ENCODE results near the gene MAF. TPM values are rescaled to one million over a fixed set of nuclear protein-coding genes. Genes with fewer than 3 reads are reported as not detected.

MAF gene
- total and polyA plus RNA-seq, 2 donors (not counting 1 experiment from before 2014, with no cell fraction given), result 6.6 to 27.7 TPM

GRCh38 chr16:79592186-79592585, 8.4 kb downstream of the MAF start:
- Histone ChIP-seq H3K36me3 (ENCODE audit: control insufficient read depth, insufficient read depth, low read length) (no peaks in the 10 kb centered on the region), H3K4me2 (ENCODE audit: extremely low read depth, insufficient read depth, low read length) (no peak overlapping the region), H3K9ac (ENCODE audit: insufficient read depth, low read length) (no peak overlapping the region), H2AFZ (ENCODE audit: low read length) (no peak overlapping the region), H3K4me1 (ENCODE audit: control insufficient read depth, extremely low read depth, insufficient read depth, low read length) (no peaks in the 10 kb centered on the region), H3K27ac (ENCODE audit: insufficient read depth, low read length) (no peak overlapping the region), H3K9me3 (ENCODE audit: control insufficient read depth, insufficient read depth, low read depth, low read length) (no peaks in the 10 kb centered on the region), H4K20me1 (ENCODE audit: control insufficient read depth, extremely low read depth, insufficient read depth, low read length) (no peaks in the 10 kb centered on the region), H3K79me2 (ENCODE audit: control insufficient read depth, insufficient read depth, low read length) (peaks cover 15% of the 10 kb centered on the region), H3K4me3 (replicated peaks in 1 of 4; ENCODE audit: control extremely low read depth in 1 of 4, insufficient read depth in 1 of 4, low read depth in 3 of 4, low read length in 4 of 4) (no peak overlapping the region), H3K27me3 (ENCODE audit: control insufficient read depth, insufficient read depth, low read length) (no peaks in the 10 kb centered on the region)
- TF ChIP-seq CTCF (conservative IDR thresholded peaks at IDR 0.05 in 1 of 2, IDR thresholded peaks at IDR 0.05 in 1 of 2; ENCODE audit: low read depth in 1 of 2, low read length in 2 of 2) (no peak), EZH2 (IDR thresholded peaks at IDR 0.05; ENCODE audit: low read length, missing control alignments) (no peak)
- no peak for DNase-seq (ENCODE audit: low read depth in 2 of 2)

GRCh38 chr16:79589601-79590102, 10.9 kb downstream of the MAF start:
- TF ChIP-seq CTCF (conservative IDR thresholded peaks at IDR 0.05 in 1 of 2, IDR thresholded peaks at IDR 0.05 in 1 of 2; ENCODE audit: low read depth in 1 of 2, low read length in 2 of 2), result no peak
- no peak for TF ChIP-seq EZH2 (IDR thresholded peaks at IDR 0.05; ENCODE audit: low read length, missing control alignments)
- Histone ChIP-seq H3K27me3 (ENCODE audit: control insufficient read depth, insufficient read depth, low read length) (no peaks in the 10 kb centered on the region), H3K9ac (ENCODE audit: insufficient read depth, low read length) (no peak overlapping the region), H2AFZ (ENCODE audit: low read length) (no peak overlapping the region), H4K20me1 (ENCODE audit: control insufficient read depth, extremely low read depth, insufficient read depth, low read length) (no peaks in the 10 kb centered on the region), H3K4me3 (replicated peaks in 1 of 4; ENCODE audit: control extremely low read depth in 1 of 4, insufficient read depth in 1 of 4, low read depth in 3 of 4, low read length in 4 of 4) (peak overlapping the region in 3 of 4 experiments; percentile 18 to 43 (median 42)), H3K4me2 (ENCODE audit: extremely low read depth, insufficient read depth, low read length) (peak overlapping the region; percentile 25), H3K79me2 (ENCODE audit: control insufficient read depth, insufficient read depth, low read length) (no peaks in the 10 kb centered on the region), H3K4me1 (ENCODE audit: control insufficient read depth, extremely low read depth, insufficient read depth, low read length) (no peaks in the 10 kb centered on the region), H3K36me3 (ENCODE audit: control insufficient read depth, insufficient read depth, low read length) (no peaks in the 10 kb centered on the region), H3K27ac (ENCODE audit: insufficient read depth, low read length) (no peak overlapping the region), H3K9me3 (ENCODE audit: control insufficient read depth, insufficient read depth, low read depth, low read length) (no peaks in the 10 kb centered on the region)
- no peak for DNase-seq (ENCODE audit: low read depth in 2 of 2)

GRCh38 chr16:79587897-79588296, 12.6 kb downstream of the MAF start:
- Histone ChIP-seq H3K79me2 (ENCODE audit: control insufficient read depth, insufficient read depth, low read length) (no peaks in the 10 kb centered on the region), H3K4me2 (ENCODE audit: extremely low read depth, insufficient read depth, low read length) (no peak overlapping the region), H3K4me3 (replicated peaks in 1 of 4; ENCODE audit: control extremely low read depth in 1 of 4, insufficient read depth in 1 of 4, low read depth in 3 of 4, low read length in 4 of 4) (no peak overlapping the region), H2AFZ (ENCODE audit: low read length) (no peak overlapping the region), H3K9ac (ENCODE audit: insufficient read depth, low read length) (no peak overlapping the region), H3K9me3 (ENCODE audit: control insufficient read depth, insufficient read depth, low read depth, low read length) (no peaks in the 10 kb centered on the region), H3K27me3 (ENCODE audit: control insufficient read depth, insufficient read depth, low read length) (no peaks in the 10 kb centered on the region), H3K27ac (ENCODE audit: insufficient read depth, low read length) (no peak overlapping the region), H4K20me1 (ENCODE audit: control insufficient read depth, extremely low read depth, insufficient read depth, low read length) (no peaks in the 10 kb centered on the region), H3K36me3 (ENCODE audit: control insufficient read depth, insufficient read depth, low read length) (no peaks in the 10 kb centered on the region), H3K4me1 (ENCODE audit: control insufficient read depth, extremely low read depth, insufficient read depth, low read length) (no peaks in the 10 kb centered on the region)
- DNase-seq (ENCODE audit: low read depth in 2 of 2), result no peak
- TF ChIP-seq CTCF (conservative IDR thresholded peaks at IDR 0.05 in 1 of 2, IDR thresholded peaks at IDR 0.05 in 1 of 2; ENCODE audit: low read depth in 1 of 2, low read length in 2 of 2) (no peak), EZH2 (IDR thresholded peaks at IDR 0.05; ENCODE audit: low read length, missing control alignments) (no peak)
